ENCODE measurements around the gene IRGQ.
A peak's percentile ranks its signal among the peaks of the same experiment; 100 is the strongest.
"Not testable (repeated sequence)": the region's sequence is repeated elsewhere in the genome, so short reads cannot be mapped to it uniquely, and the experiment has no call there.

The IRGQ gene

DNA sequence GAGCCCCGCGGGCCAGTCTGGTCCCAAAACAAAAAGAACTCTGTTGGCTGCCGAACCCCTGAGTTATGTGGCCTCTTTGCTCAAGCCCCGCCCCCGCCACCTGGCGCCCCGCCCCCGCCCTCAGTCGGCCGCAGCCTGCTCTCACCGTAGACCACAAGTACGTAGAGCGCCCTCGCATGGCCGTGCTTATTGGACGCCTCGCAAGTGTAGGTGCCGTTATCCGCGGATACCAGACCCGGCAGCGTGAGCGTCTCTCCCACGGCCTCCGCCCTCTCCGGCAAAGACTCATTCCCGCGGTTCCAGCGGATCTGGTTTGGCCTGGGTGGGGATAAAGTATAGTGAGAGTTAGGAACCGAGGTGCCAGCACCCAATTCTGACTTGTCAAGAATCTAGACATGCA, 29.0 kb upstream of the IRGQ start:
- DNase-seq (ENCODE audit: low read depth) = peak; percentile 74

DNA sequence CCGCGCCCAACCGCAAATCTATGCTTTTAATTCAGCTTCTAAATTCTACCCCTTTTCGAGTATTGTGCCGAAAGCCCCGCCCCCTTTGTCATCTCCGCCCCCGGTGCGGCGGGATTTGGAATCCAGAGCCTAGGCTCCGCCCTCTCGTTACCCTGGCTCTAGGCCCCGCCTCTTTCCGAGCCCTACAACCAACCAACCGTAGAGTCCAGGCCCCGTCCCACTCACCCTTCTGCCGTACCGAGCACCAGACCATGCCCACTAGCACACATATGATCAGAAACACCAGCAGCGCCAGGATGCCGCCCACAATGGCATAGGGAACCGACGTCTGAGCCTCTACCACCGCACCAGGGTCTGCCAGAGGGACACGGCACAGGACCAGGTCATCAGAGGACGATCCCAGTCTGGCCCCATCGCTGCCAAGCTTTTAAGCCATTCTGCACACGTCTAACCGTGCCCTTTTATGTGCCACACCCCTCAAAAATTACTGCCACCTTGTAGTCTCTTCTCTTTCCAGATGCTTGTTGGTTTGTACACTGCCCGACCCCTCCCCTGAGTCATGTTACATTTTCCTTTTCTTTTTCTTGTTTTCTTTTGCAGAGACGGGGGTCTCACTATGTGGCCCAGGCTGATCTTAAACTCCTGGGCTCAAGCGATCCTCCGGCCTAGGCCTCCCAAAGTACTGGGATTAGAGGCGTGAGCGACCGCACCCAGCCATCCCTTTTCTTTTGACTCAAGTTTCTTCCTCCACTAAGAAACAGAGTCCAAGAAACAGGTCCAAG, 28.1 kb upstream of the IRGQ start:
- no peak for DNase-seq (ENCODE audit: low read depth)

DNA sequence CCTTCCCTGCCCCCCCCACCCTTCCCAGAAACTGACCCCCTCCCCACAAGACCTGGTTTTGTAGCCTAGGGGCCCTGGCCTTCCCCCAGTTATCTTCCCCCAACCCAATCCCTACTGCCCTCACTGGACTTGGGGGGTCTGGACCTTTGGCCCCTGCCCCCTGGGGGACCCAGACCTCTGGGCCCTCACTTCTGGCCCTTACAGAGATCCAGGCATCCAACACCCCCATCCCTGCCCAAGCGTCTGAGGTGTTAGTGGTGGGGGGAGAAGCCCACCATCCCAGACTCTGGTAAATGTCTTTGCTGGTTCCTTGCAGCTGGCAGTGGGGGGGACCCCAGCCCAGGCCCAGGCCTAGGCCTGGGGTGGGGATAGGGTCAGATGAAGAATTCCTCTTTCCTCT, 27.0 kb upstream of the IRGQ start:
- no peak for DNase-seq (ENCODE audit: low read depth)

DNA sequence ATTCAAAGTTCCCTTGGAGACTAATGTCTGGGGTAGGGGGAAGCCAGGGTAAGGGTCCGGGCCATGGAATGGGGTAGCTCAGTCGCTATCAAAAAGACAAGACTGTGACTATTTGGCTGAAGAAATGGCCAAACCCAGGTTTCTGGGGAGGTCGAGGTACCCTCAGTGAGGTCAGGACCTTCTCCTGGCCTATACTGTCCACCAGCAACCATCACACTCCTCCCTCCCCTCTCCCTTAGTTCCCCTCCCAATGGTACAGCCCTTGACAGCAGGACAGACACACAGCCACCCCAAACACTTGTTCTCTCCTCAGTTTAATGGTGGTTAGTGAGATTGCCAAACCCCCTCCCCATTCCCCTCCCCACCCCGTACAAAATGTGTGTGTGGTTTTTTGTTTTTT, 26.1 kb upstream of the IRGQ start:
- no peak for DNase-seq (ENCODE audit: low read depth)

DNA sequence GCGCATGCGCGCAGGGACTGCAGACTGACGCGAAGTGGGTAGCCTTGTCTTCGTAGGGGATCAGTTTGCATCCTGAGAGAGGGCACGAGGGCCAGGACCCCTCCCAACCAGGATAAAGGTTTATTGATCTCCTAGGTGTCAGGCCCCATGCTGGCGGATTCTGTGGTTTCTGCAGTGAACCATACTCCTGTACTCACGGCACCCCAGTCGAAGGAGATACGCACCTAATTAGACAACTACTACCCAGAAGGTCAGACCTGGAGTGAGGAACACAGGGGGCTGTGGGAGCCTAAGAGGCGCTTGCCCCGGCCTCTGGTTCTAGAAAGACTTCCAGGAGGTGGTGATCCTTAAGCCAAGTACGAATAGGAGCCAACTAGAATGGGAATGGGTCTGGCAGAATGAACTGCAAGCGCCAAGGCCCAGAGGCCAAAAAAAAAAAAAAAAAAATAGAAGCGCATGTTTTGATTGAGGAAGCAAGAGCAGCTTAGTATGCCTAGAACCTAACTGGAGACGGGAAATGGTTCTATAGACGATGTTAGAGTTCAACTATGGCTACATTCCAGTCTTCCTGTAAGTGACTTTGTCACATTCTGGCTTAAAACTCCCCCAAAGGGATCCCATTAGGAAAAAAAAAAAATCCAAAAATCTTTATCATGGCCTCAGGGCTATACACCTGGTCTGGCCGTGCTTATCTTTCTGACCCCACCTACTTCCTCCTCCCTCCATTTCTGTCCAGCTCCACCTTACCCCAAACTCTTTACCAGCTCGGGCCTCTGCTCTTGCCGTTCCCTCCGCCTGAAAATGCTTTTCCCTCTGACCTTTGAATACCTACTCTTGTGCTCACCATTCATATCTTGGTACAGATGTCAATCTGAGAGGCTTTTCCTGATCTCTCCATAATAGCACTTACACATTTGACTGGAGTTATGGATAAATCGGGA, 24.4 kb upstream of the IRGQ start:
- DNase-seq (ENCODE audit: low read depth) = no peak

DNA sequence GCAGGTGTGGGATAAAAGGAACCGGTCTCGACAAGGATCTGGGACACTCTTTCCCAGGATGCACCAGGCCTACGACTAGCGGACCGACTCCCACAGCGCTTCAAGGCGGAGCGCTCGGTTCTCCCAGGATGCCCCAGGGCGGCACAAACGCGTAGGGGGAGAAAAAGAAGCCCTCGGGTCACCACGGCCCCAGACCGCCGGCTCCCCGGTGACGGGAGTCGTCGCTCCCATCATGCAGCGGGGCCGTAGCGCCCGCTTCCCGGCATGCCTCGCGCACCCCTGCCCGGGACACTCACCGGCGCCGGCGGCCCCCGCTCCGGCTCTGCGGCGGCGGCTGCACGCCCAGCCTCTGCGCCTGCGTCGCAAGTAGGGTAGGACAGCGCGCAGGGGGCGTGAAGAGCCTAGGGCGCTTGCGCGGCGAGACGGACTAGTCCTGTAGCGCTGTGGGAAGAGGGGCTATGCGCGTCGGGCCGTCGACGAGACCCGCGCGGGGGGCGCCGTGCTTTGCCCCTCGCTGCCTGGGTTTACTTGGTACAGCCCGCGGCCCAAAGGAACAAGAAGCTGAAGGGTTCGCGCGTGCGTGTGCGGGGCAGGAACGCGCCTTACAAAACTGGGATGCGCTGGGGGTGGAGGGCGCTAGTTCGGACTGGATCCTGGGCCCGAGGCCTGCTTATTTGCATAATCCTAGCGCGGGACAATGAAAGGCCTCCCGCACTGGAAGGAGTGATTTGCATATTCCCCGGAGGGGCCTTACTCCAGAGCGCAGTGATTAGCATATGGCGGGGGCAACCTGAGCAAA, 23.5 kb upstream of the IRGQ start, which contains the start of gene ZNF428:
Gene ZNF428, minus strand, starts transcription at position 368 of the 799 bp plus-strand sequence. CDS start 5,325 bp downstream, outside the sequence.
- DNase-seq (ENCODE audit: low read depth) = peak; percentile 85

DNA sequence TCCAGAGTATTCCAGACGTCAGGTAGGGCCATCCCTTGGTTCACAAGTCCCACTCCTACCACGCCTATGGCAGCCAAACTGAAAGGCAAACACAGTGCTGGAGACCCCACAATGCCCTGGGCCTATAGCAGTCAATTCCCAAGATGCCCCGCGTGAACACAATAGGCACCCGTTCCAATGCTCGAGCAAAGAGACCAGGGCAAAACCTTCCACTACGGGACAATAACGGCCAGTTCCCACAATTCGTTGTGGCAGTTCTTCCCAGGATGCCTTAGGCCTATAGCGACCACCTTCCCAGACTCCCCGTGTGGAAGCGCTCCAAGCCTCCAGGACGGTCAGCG, 23.0 kb upstream of the IRGQ start:
- peak; percentile 22 for DNase-seq (ENCODE audit: low read depth)

DNA sequence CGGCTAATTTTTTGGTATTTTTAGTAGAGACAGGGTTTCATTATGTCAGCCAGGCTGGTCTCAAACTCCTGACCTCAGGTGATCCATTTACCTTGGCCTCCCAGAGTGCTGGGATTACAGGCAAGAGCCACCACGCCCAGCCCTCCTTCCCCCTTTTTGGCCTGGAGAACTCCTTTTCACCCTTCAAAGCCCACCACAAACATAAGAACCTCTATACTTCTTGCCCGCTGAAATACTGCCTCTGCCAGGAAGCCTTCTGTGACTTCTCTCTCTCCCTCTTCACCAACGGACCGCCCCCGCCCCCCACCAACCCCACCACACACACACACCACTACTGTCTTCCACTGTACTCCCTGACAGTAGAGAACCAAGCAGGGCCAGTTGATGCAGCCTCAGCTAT, 21.0 kb upstream of the IRGQ start:
- DNase-seq (ENCODE audit: low read depth) = no peak

DNA sequence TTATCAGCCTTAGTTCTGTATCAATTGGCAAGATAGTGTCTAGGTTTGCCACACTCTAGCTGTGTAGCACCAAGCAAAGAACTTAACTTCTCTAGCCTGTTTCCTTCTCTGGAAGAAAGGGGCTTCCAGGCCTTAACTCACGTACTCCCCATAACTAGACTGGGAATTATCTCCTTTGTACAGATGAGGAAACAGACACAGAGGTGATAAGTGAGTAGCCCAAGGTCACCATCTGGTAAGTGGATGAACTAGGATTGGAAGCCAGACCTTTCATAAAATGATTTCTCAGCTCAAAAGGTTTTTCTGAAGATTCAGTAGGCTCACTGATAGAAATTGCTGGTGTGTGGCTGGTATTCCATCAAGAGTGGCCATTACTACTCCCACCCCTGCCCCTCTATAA, 20.4 kb upstream of the IRGQ start:
- no peak for DNase-seq (ENCODE audit: low read depth)

DNA sequence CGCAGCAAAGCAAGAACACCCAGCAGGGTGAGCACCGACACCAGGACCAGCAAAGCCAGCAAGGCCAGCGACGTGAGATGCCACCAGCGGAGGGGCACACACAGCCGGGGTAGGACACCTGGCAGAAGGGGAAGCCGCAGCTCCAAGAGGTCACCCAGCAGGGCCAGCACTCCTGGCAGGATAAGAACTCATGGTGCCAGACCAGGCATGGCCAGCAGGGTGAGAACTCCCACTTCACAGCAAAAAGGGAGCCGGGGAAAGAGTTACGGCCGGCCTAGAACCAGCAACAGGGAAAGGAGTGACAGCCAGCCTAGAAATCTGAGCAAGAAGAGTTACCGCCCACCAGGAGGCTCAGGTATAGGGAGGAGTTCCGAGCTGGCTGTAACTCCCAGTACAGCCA, 16.4 kb upstream of the IRGQ start:
- no peak for DNase-seq (ENCODE audit: low read depth)

DNA sequence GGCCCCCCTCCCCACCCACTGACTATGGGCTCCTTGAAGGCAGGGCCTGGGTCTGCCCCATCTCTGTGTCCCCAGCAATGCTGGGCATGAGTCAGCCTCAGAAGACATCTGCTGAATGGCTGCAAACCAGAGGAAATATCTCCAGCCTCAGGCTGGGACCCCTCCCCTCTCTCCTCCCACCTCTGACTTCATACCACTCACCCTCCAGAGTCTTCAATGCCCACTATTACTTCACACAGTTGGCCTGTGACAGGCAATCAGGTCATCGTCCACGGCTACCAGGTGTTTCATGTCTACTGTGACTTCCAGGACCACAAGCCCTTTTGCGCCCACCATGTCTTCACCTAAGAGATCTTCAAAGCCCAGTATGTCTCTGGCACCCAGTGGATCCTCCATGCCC, 15.9 kb upstream of the IRGQ start, which contains the start of gene SRRM5:
Gene SRRM5, plus strand, starts transcription at position 301 of the 400 bp plus-strand sequence. Its CDS starts 34 bp downstream, at position 335.
- no peak for DNase-seq (ENCODE audit: low read depth)

DNA sequence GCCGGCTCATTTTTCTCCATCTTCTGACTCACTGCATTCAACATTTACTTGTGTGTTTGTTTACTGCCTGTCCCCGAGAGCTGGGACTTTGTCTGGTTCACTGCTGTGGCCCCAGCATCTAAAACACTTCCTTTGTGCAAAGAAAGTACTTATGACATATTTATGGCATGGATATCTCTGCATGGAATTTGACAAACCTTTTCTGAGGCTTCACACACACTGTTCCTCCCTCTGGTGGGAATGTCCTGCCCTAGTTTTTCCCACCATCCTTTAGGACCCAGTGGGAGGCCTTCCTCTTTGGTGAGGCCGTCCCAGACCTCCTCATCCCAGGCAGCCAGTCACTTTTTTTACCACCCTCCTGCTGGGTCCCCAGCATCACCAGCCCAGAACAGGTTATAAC, 14.6 kb upstream of the IRGQ start:
- DNase-seq (ENCODE audit: low read depth) = peak; percentile 56

DNA sequence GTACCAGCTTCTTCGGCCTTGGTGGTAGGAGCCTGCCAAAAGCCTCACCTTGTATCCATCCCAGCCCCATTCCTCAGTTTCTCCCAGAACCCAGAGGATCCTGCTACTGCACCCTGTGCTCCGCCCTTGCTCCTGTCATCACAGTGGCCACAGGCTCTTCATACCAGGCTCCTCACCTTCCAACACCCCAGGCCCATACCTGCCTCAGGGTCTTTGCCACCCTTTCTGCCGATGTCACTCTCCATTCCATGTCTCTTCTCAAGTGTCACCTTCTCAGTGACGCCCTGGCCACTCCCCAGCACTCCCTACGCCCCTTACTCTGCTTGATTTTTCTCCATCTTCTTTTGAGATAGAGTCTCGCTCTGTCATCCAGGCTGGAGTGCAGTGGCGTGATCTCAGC, 13.9 kb upstream of the IRGQ start:
- DNase-seq (ENCODE audit: low read depth) = no peak

DNA sequence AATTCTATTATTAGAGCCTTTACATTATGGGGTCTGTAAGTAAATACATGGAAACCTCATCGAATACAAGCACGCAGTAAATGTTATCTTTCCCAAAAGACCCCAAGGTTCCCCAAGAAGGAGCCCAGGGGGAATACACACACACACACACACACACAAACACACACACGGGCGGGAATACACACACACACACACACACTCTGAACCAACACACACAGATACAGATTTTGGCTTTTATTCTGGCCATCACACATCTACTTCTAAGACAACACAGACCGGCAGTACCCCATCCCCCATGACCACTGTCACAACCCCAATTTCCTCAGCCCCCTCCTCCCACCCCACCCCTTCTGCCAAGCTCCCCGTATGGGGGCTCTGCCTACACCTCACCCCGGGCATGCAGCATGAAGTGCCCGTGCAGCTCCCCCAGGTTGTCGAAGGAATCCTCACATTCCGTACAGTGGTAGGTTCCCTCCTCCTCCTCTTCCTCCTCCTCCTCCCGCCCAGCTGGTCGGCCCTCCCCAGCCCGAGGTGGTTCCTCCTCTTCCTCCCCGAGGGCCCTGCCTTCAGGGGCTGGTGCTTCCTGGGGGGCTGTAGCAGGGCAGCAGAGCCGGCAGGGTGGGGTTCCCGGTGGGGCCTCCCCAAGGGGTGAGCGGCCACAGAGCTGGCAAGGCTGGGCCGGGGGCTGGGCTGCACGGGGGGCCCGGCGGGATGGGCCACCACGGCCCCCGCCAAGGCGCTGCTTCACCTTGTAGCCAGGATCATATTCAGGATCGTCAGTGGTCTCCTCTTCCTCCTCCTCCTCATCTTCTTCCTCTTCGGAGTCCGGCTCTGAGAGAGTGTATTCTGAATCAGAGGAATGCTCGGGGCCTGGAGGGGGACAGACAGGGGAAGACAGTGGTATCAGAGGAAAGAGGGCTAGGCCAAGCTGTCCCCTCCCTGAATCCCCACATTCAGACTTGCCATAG, 11.6 kb upstream of the IRGQ start:
- no peak for DNase-seq (ENCODE audit: low read depth)

DNA sequence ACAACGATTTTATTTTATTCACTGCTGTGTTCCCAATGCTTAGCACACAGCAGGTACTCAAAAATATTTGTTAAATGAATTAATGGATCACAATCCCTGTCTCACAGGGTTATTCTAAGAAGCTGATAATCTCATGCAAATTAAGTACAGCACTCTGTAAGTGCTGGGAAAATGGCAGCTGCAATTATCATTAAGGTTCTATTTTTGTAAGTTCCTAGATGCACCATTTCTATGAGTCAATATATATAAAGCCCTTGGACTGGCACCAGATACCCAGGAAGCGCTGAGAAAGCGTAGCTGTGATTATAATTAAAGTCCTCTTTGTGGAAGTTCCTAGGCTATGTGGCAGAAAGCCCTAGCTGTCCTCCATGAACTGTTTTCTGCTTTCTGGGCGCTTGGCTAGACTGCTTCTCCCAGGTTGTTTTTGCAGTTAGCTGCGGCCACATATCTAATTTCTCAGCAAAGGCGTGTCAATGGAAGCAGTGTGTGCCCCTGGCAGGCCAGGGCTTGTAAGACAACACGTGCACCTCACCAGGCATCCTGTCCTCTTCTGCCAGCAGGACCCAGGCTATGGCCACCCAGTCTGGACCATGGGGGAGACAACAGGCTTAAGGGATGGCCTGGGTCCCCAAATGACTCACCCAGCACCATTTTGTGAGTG, 10.8 kb upstream of the IRGQ start:
- no peak for DNase-seq (ENCODE audit: low read depth)

DNA sequence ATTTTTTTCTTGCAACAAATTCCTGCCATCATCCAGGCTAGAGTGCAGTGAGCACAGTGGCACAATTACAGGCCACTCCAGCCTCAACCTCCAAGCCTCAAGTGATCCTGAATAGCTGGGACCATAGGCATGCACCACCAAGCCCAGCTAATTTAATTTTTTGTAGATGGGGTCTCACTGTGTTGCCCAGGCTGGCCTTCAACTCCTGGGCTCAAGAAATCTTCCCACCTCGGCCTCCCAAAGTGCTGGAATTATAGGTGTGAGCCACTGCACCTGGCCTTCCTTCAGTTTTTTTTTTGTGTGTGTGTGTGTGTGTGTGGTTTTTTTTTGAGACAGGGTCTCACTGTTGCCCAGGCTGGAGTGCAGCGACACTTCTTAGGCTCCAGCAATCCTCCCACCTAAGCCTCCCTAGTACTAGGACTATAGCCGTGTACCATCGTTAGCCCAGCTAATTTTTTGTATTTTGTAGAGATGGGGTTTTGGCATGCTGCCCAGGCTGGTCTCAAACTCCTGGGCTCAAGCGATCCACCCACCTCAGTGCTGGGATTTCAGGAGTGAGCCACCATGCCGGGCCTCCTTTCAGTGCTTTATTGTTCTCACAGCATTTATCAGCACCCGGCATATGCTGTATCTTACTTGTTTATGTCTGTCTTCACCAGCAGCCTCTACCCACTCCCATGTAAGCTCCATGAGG, 10.1 kb upstream of the IRGQ start:
- no peak for DNase-seq (ENCODE audit: low read depth)

DNA sequence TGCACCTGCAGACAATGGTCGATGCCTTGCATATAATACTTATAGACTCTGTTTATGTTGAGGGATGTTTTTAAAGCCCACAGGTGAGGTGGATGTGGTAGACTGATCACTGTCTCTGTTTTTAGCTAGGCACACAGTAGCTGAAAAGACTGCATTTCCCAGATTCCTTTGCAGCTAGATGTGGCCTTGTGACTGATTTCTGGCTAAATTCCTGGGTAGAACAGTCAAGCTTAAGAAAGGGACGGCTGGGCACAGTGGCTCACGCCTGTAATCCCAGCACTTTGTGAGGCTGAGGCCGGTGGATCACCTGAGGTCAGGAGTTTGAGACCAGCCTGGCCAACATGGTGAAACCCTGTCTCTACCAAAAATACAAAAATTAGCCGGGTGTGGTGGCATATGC, 4.4 kb upstream of the IRGQ start:
- not testable (repeated sequence) for DNase-seq (ENCODE audit: low read depth)

DNA sequence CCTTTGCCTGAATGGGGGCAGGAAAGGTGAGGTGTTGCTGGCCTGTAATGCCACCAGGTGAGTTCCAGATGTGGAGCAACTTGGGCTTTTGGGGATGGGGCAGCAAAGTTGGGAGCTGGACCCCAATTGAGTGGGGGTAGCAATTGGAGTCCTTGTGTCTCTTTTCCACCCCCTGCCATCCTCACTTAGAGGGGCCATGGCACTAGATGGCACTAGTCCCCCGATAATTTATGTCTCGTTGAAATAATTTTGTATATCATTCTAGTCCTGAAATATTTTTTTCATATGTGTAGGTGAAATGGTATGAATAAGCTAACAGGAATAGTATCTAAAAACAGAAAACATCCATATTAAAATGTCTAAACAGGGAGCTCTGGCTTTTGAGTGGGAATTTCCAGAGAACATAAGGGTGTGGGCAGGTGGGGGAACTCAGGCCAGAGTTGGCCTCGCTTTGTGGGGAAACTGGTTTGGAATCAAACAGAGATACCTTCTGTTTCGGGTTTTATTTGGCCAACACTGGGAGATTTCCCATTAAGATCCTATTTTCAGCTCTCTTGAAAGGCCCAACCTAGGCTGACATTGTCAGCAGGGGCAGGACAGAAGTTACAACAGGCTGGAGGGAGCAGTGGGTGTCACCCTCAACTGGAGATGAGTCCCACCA, 3.8 kb upstream of the IRGQ start:
- DNase-seq (ENCODE audit: low read depth) = no peak
